Skeletal muscle cell (primary cell): ENCODE results near the gene PPT2.
"Not testable (repeated sequence)": the region's sequence is repeated elsewhere in the genome, so short reads cannot be mapped to it uniquely, and the experiment has no call there.

Experiments
- DNase-seq: peaks from one replicate; pipeline ENCODE4 v3.0.0-alpha.2; 2010; ENCODE audit warnings: low read depth
- H3K4me3 ChIP-seq: 2 replicates; pipeline ENCODE4 v1.5.1; 2011; ENCODE audit warnings: low read depth, mild to moderate bottlenecking, control low read depth, low read length, moderate library complexity

PPT2 gene

DNA sequence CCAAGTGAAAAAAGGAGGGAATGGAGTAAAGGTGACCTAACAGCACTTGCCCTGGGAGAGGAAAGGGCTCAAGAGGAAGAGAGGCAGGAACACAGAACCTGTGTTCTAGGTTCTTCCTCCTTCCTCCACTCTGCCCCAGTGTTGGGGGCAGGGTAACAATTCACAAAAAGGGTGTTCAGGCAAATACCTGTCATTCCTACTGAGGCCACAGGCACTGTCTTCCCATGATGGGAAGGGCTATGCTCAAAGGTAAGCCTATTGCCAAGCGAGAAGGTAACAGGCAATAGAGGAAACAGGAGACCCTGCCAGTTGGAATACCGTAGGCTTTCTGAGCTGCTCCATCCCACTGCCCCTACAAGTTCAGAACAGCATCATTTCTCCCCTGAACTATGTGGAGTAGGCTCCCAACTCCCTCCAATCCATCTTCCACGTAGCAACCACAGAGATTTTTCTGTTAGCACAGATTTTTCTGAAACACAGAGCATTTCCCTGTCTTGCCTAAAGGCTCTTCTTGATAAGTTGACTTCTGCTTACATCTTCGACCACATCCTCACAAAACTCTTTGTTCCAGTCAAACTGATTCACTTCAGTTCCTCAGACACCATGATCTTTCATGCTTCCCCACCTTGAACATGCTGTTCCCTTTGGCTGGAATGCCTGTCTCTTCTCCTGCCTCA, 19.2 kb downstream of the PPT2 start:
- no peak overlapping the region for H3K4me3 ChIP-seq
- DNase-seq, result no peak

GRCh38 chr6:32174416-32174815, 20.5 kb downstream of the PPT2 start:
- DNase-seq, result no peak
- H3K4me3 ChIP-seq, result peak overlapping the region; percentile 99

DNA sequence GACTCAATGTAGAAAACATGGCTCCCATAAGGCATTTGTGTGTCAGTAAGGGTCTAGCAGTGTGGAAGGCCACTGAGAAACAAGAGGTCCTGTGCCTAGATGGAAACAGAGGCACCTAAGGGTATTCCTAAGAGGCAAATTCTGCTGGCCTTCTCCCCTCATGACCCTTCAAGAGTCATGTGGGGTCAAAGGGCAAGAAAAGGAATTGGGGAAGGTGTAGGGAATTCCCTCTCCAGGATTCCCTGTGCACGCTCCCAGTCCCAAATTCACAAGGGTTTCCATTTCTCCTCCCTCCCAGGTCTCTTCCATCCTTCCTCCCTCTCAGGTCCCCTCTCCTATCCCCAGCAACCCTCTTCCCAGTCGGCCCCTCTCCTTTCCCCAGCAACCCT, 21.4 kb downstream of the PPT2 start:
- DNase-seq, result no peak
- peak overlapping the region; percentile 99 for H3K4me3 ChIP-seq

DNA sequence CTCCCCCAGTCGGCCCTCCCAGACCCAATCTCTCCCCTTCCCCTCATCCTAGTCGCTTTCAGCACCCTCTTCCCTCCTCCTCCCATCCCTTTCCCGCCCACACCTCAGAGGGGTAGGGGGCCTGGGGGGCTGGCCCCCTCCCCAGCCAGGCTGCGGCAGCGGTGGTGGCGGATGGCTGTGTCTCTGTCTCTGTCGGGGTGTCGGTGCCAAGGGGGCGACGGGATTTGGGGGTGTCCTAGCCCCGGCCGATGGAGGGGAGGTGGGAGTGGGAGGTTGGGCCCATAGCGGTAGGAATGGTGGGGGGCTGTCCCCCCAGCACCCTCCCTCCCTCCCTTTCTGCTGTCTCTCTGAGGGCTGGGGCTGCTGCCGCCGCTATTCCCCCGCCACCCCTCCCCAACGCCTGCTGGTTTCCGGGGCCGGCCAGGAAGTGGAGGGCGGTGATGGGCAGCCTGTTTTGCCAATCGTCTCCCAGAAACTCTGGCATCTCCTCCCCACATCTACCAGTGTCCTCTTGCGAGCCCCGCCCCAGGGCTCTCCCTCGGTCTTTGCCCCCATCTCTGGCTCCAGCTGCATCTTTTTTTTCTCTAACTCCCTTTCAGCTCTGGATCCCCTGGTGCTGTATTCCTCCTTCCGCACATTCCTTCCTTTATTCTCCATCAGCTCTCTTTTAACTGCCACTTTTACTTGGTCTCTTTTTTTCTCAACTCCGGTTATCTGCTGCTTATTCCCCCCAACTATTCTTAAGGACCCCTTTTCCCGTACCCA, 22.0 kb downstream of the PPT2 start, which contains the start of gene AGPAT1:
AGPAT1 (minus strand) TSS at position 374 of the 765 bp plus-strand sequence. CDS start 4,588 bp downstream, outside the sequence.
- peak within 1 kb of the TSS; percentile 99 for H3K4me3 ChIP-seq
- peak; percentile 94 for DNase-seq

GRCh38 chr6:32176476-32177182, 22.7 kb downstream of the PPT2 start:
- no peak for DNase-seq
- H3K4me3 ChIP-seq, result peak overlapping the region; percentile 99

DNA sequence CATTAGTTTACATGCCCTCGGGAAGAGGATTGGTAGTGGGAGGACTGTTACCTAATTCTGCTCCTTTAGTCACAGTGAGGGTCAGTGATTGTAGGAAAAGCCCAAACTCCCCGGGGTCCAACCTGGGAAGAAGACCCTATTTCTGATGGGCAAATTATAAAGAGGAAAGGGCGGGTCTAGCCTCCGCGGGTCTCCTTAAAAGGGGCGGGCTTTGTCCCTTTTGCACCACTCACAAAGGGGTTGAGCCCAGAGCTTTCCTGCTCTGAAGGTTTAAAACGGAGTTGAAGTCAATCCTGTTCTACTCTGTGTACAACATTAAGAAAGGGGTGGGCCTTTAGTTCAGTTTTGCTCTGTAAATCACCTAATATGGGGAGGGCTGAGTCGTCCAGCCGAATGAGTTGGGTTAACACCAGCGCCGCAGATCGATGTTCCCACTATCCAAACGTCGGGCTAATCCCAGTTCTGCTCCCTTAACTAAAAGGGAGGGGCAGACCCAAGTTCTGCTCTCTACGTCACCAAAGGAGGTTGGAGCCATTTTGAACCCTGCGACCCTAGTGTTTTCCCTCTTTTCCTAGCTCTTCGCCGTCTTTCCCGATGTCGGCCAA, 23.3 kb downstream of the PPT2 start:
- peak overlapping the region; percentile 99 for H3K4me3 ChIP-seq
- DNase-seq, result no peak

- DNase-seq, result peak; percentile 100
- H3K4me3 ChIP-seq, result peak within 1 kb of the TSS; percentile 99
These were observed 24.0 kb downstream of the PPT2 start, which contains the start of gene RNF5 for GRCh38 chr6:32177788-32178546. TSS of gene RNF5 (plus strand) at chr6:32178405. CDS start at chr6:32178512, 107 bp downstream.

GRCh38 chr6:32178547-32179440, 24.9 kb downstream of the PPT2 start:
- H3K4me3 ChIP-seq, result peak overlapping the region; percentile 99
- no peak for DNase-seq

GRCh38 chr6:32179766-32180405, 25.9 kb downstream of the PPT2 start:
- DNase-seq, result no peak
- no peak overlapping the region for H3K4me3 ChIP-seq

DNA sequence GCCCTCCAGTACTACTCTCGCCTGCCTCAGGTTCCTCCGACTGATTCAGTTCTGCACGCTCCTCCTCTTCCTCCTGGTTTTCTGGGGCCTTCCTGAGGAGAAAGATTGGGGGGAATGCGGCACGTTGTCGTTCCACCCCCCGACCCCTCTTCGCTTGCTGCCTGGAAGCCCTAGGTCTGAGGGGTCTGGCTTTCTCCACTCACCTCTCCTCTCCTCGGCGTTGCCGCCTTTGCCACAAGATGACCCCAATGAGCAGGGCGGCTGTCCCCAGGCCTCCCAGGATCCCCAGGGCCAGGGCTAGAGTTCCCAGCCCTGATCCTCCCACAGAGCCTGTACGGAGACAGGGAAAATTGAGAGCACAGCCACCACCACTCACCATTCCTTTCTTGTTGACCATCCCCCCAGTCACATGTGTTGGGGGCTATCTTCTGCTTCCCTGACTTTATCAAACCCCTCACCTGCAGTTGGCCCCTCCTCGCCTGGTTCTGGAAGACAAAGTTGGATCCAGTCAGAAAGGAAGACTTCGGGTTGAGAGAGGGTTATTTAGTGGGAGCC, 27.3 kb downstream of the PPT2 start:
- no peak for DNase-seq
- H3K4me3 ChIP-seq, result no peak overlapping the region

GRCh38 chr6:32181915-32182529, 28.1 kb downstream of the PPT2 start:
- DNase-seq, result no peak
- H3K4me3 ChIP-seq, result no peak overlapping the region

DNA sequence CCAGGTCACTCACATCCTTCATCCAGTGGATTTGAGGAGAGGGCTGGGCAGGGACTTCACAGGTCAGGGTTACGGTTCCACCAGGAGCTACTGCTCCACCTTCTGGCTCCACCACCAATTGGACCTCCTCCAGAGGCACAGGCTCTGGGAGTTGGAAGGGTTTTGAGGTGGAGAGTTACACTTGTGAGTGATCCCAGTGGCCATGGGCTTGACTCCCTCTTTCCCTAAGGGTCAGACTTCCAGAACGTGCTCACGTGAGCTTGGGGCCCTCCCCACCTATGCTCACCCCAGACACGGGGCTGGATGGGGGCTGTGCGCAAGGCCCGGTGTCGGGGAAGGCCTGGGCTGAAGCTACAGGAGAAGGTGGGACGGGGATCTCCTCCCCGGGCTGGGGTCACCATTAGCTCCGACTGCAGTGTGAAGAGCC, 28.6 kb downstream of the PPT2 start:
- H3K4me3 ChIP-seq, result no peak overlapping the region
- DNase-seq, result no peak

DNA sequence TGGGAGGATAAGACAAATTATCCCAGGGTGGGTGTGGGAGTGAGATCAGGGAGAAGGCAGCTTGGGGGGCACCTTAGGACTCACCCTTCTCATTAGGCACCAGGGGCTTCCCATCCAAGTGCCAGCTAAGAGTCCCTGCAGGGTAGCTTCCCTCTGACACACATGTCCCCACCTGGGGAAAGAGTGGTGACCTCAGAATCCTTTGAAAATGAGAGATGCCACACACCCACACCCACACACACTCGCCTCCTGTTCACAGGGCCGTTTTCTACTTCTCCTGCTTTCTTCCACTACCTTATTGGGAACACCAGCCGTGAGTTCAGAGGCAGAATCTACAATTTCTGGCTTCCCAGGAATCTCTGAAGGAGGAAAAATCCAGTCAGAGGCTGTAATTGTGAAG, 29.1 kb downstream of the PPT2 start:
- DNase-seq, result no peak
- no peak overlapping the region for H3K4me3 ChIP-seq

GRCh38 chr6:32183483-32184083, 29.6 kb downstream of the PPT2 start:
- DNase-seq, result no peak
- no peak overlapping the region for H3K4me3 ChIP-seq

- DNase-seq, result no peak
- H3K4me3 ChIP-seq, result no peak within 1 kb of the TSS
These were observed 30.2 kb downstream of the PPT2 start, which contains the start of gene AGER for GRCh38 chr6:32184084-32184640. TSS of gene AGER (minus strand) at chr6:32184253. CDS start at chr6:32184222, 31 bp downstream.

DNA sequence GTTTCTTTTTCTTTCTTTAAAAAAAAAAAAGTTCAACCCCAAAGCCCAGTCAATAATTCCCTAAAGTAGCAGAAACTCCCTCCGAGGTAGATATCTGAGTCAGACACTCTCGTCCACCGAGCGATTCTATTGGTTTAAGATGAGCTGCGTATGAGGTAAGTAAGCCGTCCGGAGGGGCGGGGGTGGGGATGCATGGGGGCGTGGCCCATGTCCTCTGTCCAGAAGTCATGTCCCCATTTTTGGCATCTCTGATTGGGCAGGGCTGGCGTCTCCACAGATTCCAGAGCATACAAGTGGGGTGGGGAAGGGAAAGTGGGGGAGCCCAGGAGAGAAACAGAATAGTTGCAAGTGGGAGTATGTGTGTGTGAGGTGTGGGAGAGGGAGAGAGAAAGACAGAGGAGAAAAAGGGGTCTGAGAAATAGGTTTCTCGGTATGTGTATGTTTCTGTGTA, 31.8 kb downstream of the PPT2 start:
- not testable (repeated sequence) for H3K4me3 ChIP-seq
- DNase-seq, result peak; percentile 71
